ENCODE measurements around the gene LRP3.

Gene LRP3

DNA sequence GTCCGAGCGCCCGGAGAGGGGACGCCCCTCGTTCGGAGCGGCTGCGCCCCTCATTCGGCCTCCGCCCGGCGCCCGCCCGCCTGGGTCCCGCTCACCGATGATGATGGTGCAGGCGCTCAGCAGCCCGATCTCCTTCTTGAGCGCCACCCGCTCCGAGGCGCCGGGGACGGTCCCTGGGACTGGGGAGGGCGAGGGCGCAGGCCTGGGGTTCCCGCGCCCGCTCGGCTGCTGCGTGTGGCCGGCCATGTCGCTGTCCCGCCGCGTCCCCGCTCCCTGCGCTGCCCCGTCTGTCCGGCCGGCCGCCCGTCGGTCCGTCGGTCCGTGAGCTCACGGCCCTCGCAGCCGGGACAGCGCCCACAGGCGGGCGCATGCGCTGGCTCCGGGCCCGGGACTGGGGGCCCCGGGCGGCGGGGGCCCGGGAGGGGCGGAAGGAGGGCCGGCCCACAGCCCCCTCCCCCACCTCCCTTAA lies 31.4 kb downstream of the LRP3 start, which contains the start of gene SLC7A10:
Gene SLC7A10, minus strand, starts transcription at position 393 of the 469 bp plus-strand sequence. Its CDS starts 147 bp downstream, at position 246.
- CTCF ChIA-PET: interaction anchor here (0.6 kb wide), 1 partner anchor 172 kb away, joined by 3 read pairs; no protein-coding TSS in a partner anchor
- no peak for TF ChIP-seq HDGF (IDR thresholded peaks at IDR 0.05; ENCODE audit: borderline replicate concordance)
- no peak for TF ChIP-seq BHLHE40 (IDR thresholded peaks at IDR 0.05; ENCODE audit: borderline replicate concordance)
- TF ChIP-seq CTBP1 (IDR thresholded peaks at IDR 0.05; ENCODE audit: borderline replicate concordance): no peak
- TF ChIP-seq LEF1 (IDR thresholded peaks at IDR 0.05; ENCODE audit: borderline replicate concordance): no peak
- TF ChIP-seq SUZ12 (IDR thresholded peaks at IDR 0.05): no peak
- no peak for TF ChIP-seq L3MBTL2 (conservative IDR thresholded peaks at IDR 0.05)
- TF ChIP-seq ARNT (IDR thresholded peaks at IDR 0.05): no peak
- TF ChIP-seq ELF4 (IDR thresholded peaks at IDR 0.05): no peak
- TF ChIP-seq, protein P1, sequence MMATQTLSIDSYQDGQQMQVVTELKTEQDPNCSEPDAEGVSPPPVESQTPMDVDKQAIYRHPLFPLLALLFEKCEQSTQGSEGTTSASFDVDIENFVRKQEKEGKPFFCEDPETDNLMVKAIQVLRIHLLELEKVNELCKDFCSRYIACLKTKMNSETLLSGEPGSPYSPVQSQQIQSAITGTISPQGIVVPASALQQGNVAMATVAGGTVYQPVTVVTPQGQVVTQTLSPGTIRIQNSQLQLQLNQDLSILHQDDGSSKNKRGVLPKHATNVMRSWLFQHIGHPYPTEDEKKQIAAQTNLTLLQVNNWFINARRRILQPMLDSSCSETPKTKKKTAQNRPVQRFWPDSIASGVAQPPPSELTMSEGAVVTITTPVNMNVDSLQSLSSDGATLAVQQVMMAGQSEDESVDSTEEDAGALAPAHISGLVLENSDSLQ (IDR thresholded peaks at IDR 0.05): no peak
- no peak for TF ChIP-seq SP1 (IDR thresholded peaks at IDR 0.05)
- TF ChIP-seq FOXK2 (IDR thresholded peaks at IDR 0.05): no peak
- no peak for DNase-seq (ENCODE audit: extremely low spot score)
- POLR2A ChIA-PET: no interaction called here

- no peak for DNase-seq (ENCODE audit: extremely low spot score)
- ChIA-PET POLR2A (no interaction called here), CTCF (interaction anchor here (0.7 kb wide), 1 partner anchor 9 kb away, joined by 3 read pairs; no protein-coding TSS in a partner anchor)
- no peak for TF ChIP-seq ELF4 (IDR thresholded peaks at IDR 0.05)
Observed at GRCh38 chr19:33226550-33227241, 32.6 kb downstream of the LRP3 start.

- no peak for DNase-seq (ENCODE audit: extremely low spot score)
- POLR2A ChIA-PET: no interaction called here
- CTCF ChIA-PET: no interaction called here
- no peak for TF ChIP-seq LEF1 (IDR thresholded peaks at IDR 0.05; ENCODE audit: borderline replicate concordance)
- no peak for TF ChIP-seq SP1 (IDR thresholded peaks at IDR 0.05)
- no peak for TF ChIP-seq NFRKB (IDR thresholded peaks at IDR 0.05)
- TF ChIP-seq CTBP1 (IDR thresholded peaks at IDR 0.05; ENCODE audit: borderline replicate concordance): no peak
- no peak for TF ChIP-seq FOXM1 (IDR thresholded peaks at IDR 0.05; ENCODE audit: borderline replicate concordance)
- TF ChIP-seq ELF4 (IDR thresholded peaks at IDR 0.05): no peak
- TF ChIP-seq BHLHE40 (IDR thresholded peaks at IDR 0.05; ENCODE audit: borderline replicate concordance): no peak
- TF ChIP-seq ARNT (IDR thresholded peaks at IDR 0.05): no peak
- no peak for TF ChIP-seq SUZ12 (IDR thresholded peaks at IDR 0.05)
- TF ChIP-seq FOXK2 (IDR thresholded peaks at IDR 0.05): no peak
- no peak for TF ChIP-seq L3MBTL2 (conservative IDR thresholded peaks at IDR 0.05)
- no peak for TF ChIP-seq ZNF384 (IDR thresholded peaks at IDR 0.05)
- no peak for TF ChIP-seq HDGF (IDR thresholded peaks at IDR 0.05; ENCODE audit: borderline replicate concordance)
- TF ChIP-seq TARDBP (IDR thresholded peaks at IDR 0.05): no peak
- TF ChIP-seq, protein P1 (IDR thresholded peaks at IDR 0.05): no peak
- no peak for TF ChIP-seq FOXA1 (IDR thresholded peaks at IDR 0.05)
Observed at GRCh38 chr19:33227242-33227650, 33.1 kb downstream of the LRP3 start.

GRCh38 chr19:33227870-33228599 lies 33.9 kb downstream of the LRP3 start:
- ChIA-PET POLR2A (no interaction called here), CTCF (no interaction called here)
- DNase-seq (ENCODE audit: extremely low spot score): no peak
- TF ChIP-seq ZNF384 (IDR thresholded peaks at IDR 0.05) (no peak), SP1 (IDR thresholded peaks at IDR 0.05) (no peak)

GRCh38 chr19:33229962-33230361 lies 35.8 kb downstream of the LRP3 start:
- no peak for DNase-seq (ENCODE audit: extremely low spot score)
- ChIA-PET CTCF (no interaction called here), POLR2A (no interaction called here)
- TF ChIP-seq FOXM1 (IDR thresholded peaks at IDR 0.05; ENCODE audit: borderline replicate concordance): no peak
- TF ChIP-seq, protein P1 (IDR thresholded peaks at IDR 0.05): peak; percentile 76

- DNase-seq (ENCODE audit: extremely low spot score): no peak
- CTCF ChIA-PET: no interaction called here
- POLR2A ChIA-PET: no interaction called here
Observed at GRCh38 chr19:33231511-33231910, 37.4 kb downstream of the LRP3 start.

More at GRCh38 chr19:33231511-33231910, 37.4 kb downstream of the LRP3 start:
- TF ChIP-seq FOXK2 (IDR thresholded peaks at IDR 0.05): no peak
- no peak for TF ChIP-seq ARNT (IDR thresholded peaks at IDR 0.05)
- no peak for TF ChIP-seq ELF4 (IDR thresholded peaks at IDR 0.05)
- no peak for TF ChIP-seq LEF1 (IDR thresholded peaks at IDR 0.05; ENCODE audit: borderline replicate concordance)
- no peak for TF ChIP-seq ZNF384 (IDR thresholded peaks at IDR 0.05)
- no peak for TF ChIP-seq CTBP1 (IDR thresholded peaks at IDR 0.05; ENCODE audit: borderline replicate concordance)
- TF ChIP-seq FOXM1 (IDR thresholded peaks at IDR 0.05; ENCODE audit: borderline replicate concordance): no peak
- TF ChIP-seq SP1 (IDR thresholded peaks at IDR 0.05): no peak
- TF ChIP-seq HDGF (IDR thresholded peaks at IDR 0.05; ENCODE audit: borderline replicate concordance): no peak
- TF ChIP-seq TARDBP (IDR thresholded peaks at IDR 0.05): no peak
- TF ChIP-seq, protein P1 (IDR thresholded peaks at IDR 0.05): no peak
- TF ChIP-seq SUZ12 (IDR thresholded peaks at IDR 0.05): no peak
- TF ChIP-seq BHLHE40 (IDR thresholded peaks at IDR 0.05; ENCODE audit: borderline replicate concordance): no peak
- TF ChIP-seq L3MBTL2 (conservative IDR thresholded peaks at IDR 0.05): no peak
- no peak for TF ChIP-seq FOXA1 (IDR thresholded peaks at IDR 0.05)
- TF ChIP-seq NFRKB (IDR thresholded peaks at IDR 0.05): no peak

All from HEK293T (cell line).